ENCODE data around the gene MCOLN2. TPM values are rescaled to one million over a fixed set of nuclear protein-coding genes. Genes with fewer than 3 reads are reported as not detected.
"Not testable (repeated sequence)": the region's sequence is repeated elsewhere in the genome, so short reads cannot be mapped to it uniquely, and the experiment has no call there.

Gene MCOLN2
- total RNA-seq, 1 donor from 2014 or later, result not detected

DNA sequence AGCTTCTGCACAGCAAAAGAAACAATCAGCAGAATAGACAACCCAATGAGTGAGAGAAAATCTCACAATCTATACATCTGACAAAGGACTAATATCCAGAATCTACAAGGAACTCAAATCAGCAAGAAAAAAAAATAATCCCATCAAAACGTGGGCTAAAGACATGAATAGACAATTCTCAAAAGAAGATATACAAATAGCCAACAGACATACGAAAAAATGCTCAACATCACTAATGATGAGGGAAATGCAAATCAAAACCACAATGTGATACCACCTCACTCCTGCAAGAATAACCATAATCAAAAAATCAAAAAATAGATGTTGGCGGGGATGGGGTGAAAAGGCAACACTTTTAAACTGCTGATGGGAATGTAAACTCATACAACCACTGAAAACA, 10.4 kb downstream of the MCOLN2 start:
- not testable (repeated sequence) for DNase-seq (ENCODE audit: extremely low read depth, low read depth, low spot score)

DNA sequence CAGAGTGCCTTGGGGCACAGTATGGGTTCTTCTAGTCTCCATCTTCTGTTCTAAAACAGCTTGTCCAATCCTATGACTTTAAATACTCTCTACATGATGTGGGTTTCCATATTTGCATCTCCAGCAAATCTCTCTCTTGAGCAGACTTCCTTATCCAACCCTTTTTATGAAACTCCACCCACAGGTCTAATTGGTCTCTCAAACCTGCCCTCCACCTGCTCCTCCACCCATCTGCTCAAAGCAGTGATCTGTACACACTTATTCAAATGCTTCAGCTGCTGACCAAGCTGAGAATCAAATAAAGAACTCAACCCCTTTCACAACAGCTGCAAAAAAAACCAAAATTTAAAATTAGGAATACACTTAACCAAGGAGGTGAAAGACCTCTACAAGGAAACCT, 11.5 kb downstream of the MCOLN2 start:
- DNase-seq (ENCODE audit: extremely low read depth, low read depth, low spot score), result no peak

DNA sequence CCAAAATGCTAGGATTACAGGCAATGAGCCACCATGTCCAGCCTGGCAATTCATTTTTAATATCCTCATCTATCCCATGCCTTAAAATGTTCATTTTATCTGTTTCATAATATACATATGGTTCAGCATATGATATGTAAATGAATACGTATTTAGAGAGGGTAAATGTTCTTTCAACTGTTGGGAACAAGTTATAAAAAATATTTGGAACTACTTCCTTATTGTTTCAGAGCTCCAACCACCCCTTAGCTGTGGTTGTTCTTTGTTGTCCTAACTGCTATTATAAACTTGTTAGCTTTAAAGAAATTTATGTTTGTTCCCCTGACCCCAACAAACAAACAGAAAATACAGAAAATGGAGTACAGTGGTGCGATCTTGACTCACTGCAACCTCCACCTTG, 14.5 kb downstream of the MCOLN2 start:
- no peak for DNase-seq (ENCODE audit: extremely low read depth, low read depth, low spot score)

DNA sequence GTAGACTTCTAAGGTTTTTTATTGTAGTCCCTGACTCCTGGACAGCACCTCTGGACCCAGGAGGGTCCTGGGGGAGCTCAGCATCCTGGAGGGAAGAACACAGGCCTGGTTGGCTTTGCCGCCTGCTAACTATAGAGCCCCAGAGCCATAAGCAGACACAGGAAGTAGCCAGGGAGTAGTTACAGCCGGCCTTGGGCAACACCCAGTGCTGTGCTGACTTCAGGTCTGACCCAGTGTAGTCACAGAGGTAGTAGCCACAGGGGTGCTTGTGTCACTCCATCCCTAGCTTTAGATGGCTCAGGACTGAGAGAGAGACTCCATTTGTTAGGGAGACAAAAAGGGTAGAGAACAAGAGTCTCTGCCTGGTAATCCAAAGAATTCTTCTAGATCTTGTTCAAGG, 21.9 kb downstream of the MCOLN2 start:
- no peak for DNase-seq (ENCODE audit: extremely low read depth, low read depth, low spot score)

DNA sequence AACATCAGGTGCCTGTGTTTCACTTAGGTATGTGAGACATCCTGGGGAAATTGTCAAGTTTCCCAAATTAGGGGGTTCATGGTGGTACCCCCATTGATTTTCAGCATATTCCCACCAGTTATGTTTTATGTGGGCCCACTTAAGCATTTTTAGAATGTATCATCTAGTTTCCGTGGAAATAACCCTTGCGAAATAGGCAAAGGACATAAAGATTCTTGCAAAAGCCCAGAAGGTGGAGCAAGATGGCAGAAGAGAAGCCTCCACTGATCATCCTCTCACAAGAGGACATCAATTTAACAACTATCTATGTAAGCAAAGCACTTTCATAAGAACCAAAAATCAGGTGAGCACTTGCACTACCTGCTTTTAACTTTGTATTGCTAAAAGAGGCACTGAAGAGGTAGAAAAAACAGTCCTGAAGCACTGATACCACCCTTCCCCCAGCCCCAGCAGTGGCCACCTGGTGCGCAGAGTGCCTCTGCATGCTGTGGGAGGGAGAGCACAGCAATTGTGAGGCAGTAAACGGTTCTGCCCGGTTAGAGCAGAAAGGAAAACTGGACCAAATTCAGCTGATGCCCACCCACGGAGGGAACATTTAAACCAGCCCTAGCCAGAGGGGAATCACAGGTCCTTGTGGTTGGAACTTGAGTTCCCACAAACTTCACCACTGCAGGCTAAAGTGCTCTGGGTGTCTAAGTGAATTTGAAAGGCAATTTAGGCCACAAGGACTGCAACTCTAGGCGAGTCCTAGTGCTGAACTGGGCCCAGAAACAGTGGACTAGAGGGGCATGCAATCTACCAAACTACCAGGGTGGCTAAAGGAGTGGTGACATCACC, 23.2 kb downstream of the MCOLN2 start:
- no peak for DNase-seq (ENCODE audit: extremely low read depth, low read depth, low spot score)

GRCh38 chr1:84972377-84972987, 24.4 kb downstream of the MCOLN2 start:
- DNase-seq (ENCODE audit: extremely low read depth, low read depth, low spot score), result peak; percentile 10

GRCh38 chr1:84971957-84972356, 25.0 kb downstream of the MCOLN2 start:
- no peak for DNase-seq (ENCODE audit: extremely low read depth, low read depth, low spot score)

GRCh38 chr1:84969489-84970250, 27.2 kb downstream of the MCOLN2 start:
- DNase-seq (ENCODE audit: extremely low read depth, low read depth, low spot score), result no peak

DNA sequence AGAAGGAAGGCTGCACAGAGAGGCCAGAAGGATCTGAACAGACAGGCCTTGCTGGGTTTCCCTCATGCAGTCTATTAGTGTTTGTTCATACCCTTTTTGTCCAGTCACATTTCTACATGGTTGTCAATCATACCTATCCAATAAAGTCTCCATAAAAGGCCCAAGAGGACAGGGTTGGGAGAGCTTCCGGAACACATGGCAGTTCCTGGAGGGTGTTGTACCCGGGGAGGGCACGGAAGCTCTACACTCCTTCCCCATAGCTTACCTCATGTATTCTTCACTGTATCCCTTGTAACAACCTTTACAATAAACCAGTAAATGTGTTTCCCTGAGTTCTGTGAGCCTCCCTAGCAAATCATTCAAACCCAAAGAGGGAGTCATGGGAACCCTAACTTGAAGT, 28.0 kb downstream of the MCOLN2 start:
- DNase-seq (ENCODE audit: extremely low read depth, low read depth, low spot score), result no peak

GRCh38 chr1:84968101-84968500, 28.8 kb downstream of the MCOLN2 start:
- DNase-seq (ENCODE audit: extremely low read depth, low read depth, low spot score), result no peak

- DNase-seq (ENCODE audit: extremely low read depth, low read depth, low spot score), result no peak
These were observed 29.2 kb downstream of the MCOLN2 start for GRCh38 chr1:84967666-84968065.

GRCh38 chr1:84963021-84963420, 33.9 kb downstream of the MCOLN2 start:
- no peak for DNase-seq (ENCODE audit: extremely low read depth, low read depth, low spot score)

DNA sequence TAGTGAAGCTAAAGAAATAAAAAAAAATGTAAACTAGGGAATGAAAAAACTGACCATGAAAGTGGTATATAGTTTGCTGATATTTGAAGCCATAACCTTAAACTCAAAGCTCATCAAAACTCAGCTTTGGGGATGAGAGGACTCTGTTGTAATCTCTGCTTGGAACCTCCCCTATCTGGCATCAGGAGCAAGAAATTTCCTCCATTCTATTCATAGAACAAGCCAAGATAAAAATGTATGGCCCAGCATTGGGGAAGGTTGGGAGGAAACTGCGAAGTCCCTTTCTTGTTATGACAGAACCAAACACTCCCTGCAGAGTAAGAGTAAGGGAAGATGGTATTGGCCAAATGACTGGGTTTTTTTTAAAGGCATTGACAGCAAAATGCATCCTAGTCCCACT, 35.6 kb downstream of the MCOLN2 start:
- DNase-seq (ENCODE audit: extremely low read depth, low read depth, low spot score), result no peak

DNA sequence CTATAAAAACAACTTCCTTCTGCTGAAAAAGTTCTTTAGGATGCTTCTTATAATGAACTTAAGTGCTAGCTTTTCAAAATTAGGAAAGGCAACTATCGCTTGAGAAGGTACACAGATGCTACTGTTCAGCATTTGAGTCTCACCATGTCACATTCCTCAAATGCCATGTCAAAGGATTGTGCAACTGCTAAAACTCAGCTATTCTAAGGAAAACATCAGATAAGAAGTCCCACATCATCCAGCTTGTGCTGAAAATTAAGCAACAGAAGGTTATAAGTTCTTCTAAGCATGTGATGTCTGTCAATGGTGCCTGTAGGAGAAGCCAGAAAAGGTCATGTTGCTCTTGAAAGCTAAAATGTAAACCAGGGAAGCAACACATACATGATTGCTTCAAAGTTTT, 36.5 kb downstream of the MCOLN2 start:
- no peak for DNase-seq (ENCODE audit: extremely low read depth, low read depth, low spot score)

DNA sequence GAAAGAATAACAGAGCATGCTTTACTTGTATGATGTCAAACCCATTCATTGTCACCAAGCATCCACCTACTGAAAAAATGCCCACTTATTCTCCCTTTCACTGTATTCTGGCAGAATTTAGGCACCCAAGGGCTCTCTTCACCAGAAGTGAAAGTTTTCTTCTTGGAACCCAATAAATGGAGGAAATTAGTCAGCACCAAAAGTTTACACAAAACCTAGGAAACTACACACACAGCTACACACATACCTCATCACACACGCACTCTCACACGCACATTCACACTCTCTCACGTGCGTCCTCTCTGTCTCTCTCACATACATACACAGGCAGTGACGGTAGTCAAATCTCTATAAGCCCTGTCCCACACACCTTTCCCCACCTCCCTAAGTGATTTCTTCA, 37.6 kb downstream of the MCOLN2 start:
- DNase-seq (ENCODE audit: extremely low read depth, low read depth, low spot score), result no peak

DNA sequence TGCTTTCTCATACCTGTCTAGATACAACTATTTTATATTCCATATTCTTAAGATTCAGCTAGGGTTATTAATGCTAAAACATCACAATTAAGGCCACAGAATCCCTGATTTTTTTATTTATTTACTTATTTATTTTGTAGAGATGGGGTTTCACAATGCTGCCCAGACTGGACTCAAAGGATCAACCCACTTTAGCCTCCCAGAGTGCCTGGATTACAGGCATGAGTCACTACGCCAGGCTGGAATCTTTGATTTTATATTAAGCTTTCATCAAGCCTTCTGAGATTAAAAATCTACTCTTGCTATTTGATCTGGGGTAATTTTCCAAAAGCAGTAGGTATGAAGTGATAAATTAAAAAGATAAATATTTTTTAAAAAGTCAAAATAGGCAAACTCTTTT, 38.9 kb downstream of the MCOLN2 start:
- DNase-seq (ENCODE audit: extremely low read depth, low read depth, low spot score), result no peak

GRCh38 chr1:84956655-84957054, 40.3 kb downstream of the MCOLN2 start:
- no peak for DNase-seq (ENCODE audit: extremely low read depth, low read depth, low spot score)

DNA sequence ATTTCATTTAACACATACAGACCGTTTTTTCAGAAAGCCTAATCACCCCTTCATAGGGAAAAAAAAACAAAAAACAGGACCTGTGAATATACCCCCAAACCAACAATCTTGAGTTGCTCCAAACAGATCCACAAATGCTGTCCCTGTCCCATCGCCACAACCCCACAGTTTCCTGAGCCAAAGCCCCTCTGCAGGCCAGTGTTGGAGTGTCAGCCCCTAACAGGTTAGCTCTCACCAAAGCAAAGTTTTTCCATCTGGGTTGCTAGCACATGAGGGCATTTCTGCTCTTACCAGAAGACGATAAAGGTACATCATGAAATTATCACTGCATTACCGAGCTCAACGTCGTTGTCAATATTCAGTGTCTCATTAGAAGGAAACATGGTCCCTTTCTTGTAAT, 40.8 kb downstream of the MCOLN2 start:
- DNase-seq (ENCODE audit: extremely low read depth, low read depth, low spot score), result no peak

DNA sequence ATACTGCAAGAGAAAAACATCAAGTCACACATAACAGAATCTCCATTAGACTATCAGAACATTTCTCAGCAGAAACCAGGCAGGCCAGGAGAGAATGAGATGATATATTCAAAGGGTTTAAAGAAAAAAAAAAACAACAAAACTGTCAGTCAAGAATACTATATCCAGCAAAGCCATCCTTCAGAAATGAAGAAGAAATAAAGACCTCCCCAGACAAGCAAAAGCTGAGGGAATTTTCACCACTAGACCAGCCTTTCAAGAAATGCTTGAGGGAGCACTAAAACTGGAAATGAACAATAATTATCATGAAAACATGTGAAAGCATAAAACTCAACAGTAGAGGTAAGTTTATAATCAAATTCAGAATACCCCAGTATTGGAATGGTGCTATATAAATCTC, 47.2 kb downstream of the MCOLN2 start:
- DNase-seq (ENCODE audit: extremely low read depth, low read depth, low spot score), result no peak

GRCh38 chr1:84947536-84948410, 49.1 kb downstream of the MCOLN2 start:
- no peak for DNase-seq (ENCODE audit: extremely low read depth, low read depth, low spot score)

DNA sequence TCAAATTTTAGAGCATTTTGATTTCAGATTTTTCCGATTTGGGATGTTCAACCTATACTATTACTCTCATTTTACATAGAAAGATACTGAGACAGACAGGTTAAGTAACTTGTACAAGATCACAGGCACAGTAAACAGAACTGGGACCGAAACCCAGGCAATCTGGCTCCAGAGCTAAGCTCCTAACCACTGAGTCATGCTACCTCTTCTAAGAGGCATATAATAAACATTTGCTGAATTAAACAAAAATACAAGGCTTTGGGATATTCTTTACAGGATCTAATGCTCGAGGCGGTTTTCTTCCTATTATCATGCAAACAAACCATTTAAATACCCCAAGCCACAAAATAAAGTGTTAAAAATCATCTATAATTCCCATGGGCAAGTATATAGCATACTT, 50.3 kb downstream of the MCOLN2 start:
- no peak for DNase-seq (ENCODE audit: extremely low read depth, low read depth, low spot score)
